Measurements from ENCODE around the gene NIPBL.
"Not testable (repeated sequence)": the region's sequence is repeated elsewhere in the genome, so short reads cannot be mapped to it uniquely, and the experiment has no call there.

The NIPBL gene

DNA sequence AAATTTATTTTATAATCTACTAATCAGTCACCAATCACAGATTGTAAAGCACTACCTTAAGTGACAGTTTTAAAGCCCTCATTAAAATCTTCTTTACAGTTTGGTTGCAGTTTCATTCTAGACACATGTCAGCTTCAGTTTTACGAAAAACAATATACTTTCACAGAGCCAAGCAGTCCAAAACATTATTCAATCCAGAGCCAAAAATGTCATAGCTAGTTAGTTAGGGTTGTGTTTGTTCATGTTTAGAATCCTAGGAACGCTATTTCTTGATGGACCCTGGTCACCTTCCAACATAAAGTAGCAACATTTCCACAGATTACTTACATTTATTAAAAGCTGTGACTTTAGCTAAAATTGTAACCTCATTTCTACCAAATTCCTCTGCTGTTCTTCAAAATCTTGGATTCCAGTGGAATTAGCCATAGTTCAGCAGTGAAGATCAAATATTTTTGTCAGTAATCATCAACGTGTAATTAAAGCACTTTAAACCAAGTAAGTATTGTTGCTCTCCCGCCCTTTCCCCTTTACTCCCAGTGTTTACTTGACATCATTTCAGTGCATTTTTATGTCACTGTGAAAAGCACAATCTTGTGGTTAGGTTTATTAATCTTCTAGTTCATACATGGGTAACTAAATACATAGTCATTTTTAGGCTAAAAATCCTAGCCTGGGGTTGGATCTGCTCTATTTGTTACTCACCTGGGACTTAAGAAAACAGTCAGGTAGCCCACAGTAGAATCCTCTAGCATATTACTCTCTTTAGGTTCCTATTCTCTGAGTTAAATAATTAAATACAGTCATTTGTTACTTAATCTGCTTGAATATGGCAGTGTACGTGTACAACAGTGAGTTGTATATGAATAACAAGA lies 74.3 kb downstream of the NIPBL start:
- no peak for DNase-seq

DNA sequence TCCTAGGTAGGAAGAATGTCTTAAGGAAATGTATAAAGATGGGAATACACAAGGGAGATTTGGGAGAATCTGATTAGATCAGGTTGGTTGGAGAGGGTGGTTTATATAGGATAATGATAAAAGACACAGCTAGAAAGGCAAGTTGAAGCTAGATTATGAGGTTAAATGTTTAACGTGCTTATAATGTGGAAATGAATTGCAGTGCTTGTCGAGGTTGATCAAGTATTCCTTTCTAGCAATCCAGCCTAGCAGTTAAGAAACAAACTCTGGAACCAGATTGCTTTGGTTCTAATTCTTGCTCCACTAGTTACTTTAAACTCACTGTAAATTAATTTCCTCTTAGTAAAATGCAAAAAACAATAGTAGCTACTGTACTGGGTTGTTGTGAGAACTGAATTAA lies 76.5 kb downstream of the NIPBL start:
- no peak for DNase-seq

DNA sequence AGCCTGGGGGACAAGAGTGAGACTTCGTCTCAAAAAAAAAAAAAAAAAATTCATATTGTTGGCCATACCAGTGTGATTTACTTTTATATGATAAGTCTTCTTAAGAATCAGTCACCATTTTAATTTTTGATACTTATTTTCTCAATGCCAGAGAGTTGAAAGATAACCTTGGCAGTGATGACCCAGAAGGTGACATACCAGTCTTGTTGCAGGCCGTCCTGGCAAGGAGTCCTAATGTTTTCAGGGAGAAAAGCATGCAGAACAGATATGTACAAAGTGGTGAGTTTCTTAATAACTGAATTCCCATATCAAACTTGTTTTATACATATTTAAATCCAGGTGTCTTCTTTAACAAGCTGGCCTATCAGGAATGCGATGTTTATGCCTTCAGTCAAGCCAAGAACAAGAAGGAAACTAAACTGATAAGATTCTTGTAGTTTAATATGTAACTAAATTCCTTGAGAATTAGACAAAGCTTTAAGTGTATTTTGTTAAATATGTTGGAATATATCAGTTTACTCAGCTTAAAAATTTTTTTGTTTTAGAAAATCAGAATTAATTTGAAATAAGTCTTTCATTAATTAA lies 81.5 kb downstream of the NIPBL start:
- DNase-seq, result no peak

DNA sequence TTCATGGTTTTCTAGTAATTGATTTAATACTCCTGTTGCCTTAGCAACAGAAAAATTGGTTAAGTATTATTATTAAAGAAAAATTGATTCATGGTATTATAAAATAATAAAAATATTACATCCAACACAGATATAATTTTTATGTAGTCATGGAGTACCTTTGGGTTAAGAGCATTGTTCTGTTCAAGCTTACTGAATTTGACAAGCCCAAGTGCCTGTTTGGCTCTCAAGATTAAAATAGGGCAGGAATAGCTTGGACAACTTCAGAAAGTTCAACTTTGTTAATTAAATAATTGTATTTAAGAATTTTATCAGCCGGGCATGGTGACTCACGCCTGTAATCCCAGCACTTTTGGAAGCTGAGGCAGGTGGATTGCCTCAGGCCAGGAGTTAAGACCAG lies 82.0 kb downstream of the NIPBL start:
- no peak for DNase-seq

GRCh38 chr5:36965179-36965578 lies 88.6 kb downstream of the NIPBL start:
- no peak for DNase-seq

- no peak for DNase-seq
Measured at GRCh38 chr5:36969700-36970395, 93.3 kb downstream of the NIPBL start.

DNA sequence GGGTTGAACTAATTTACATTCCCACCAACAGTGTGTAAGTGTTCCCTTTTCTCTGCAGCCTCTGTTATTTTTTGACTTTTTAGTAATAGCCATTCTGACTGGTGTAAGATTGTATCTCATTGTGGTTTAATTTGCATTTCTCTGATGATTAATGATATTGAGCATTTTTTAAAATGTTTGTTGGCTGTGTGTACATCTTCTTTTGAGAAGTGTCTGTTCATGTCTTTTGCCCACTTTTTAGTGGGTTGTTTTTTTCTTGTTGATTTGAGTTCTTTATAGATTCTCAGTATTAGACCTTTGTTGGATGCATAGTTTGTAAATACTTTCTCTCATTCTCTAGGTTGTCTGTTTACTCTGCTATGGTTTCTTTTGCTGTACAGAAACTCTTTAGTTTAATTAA lies 101.6 kb downstream of the NIPBL start:
- DNase-seq, result no peak

- no peak for DNase-seq
Measured at GRCh38 chr5:36982146-36982545, 105.6 kb downstream of the NIPBL start.

- DNase-seq, result no peak
Measured at GRCh38 chr5:36985387-36985786, 108.8 kb downstream of the NIPBL start.

GRCh38 chr5:36988396-36988795 lies 111.8 kb downstream of the NIPBL start:
- DNase-seq, result no peak

DNA sequence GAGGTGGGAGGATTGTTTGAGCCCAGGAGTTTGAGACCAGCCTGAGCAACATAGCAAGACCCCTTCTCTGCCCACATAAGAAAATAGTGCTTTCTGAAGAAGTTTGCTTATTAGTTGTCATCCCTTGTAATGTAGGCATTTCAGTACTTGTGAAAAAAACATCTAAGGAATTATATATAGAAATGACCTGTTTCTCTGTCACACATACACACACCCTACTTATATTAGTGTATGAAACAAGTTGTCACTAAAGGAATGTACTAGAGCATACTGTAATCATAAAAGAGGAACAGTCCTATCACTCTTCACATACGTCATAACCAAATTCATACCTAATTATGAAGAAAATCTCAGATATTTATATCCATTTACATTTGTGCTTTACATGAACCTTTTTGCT lies 122.0 kb downstream of the NIPBL start:
- no peak for DNase-seq

- DNase-seq, result no peak
Measured at GRCh38 chr5:37002176-37002751, 125.7 kb downstream of the NIPBL start.

GRCh38 chr5:37005252-37005651 lies 128.7 kb downstream of the NIPBL start:
- no peak for DNase-seq

- peak; percentile 56 to 76 for DNase-seq
Measured at GRCh38 chr5:37005946-37006540, 129.5 kb downstream of the NIPBL start.

DNA sequence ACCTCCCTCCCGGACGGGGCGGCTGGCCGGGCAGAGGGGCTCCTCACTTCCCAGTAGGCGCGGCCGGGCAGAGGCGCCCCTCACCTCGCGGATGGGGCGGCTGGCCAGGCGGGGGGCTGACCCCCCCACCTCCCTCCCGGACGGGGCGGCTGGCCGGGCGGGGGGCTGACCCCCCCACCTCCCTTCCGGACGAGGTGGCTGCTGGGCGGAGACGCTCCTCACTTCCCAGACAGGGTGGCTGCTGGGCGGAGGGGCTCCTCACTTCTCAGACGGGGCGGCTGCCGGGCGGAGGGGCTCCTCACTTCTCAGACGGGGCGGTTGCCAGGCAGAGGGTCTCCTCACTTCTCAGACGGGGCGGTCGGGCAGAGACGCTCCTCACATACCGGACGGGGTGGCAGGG lies 136.6 kb downstream of the NIPBL start:
- not testable (repeated sequence) for DNase-seq

DNA sequence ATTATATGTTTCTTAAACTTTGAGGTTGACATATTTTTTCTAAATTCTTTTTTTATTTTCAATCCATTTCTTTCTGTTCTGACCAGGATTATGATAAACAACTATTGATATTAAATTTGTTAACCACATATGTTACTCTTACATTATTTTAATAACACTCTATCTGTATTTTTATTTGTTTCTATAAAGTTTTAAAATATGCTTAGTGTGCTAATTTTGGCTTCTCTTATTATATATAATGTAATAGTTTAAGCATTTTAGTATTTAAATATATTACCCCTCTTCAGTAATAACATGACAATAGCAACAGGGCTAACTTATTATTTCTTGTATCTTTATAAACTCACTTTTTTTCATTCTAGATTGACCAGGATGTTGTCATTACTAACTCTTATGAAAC lies 137.8 kb downstream of the NIPBL start:
- DNase-seq, result no peak

DNA sequence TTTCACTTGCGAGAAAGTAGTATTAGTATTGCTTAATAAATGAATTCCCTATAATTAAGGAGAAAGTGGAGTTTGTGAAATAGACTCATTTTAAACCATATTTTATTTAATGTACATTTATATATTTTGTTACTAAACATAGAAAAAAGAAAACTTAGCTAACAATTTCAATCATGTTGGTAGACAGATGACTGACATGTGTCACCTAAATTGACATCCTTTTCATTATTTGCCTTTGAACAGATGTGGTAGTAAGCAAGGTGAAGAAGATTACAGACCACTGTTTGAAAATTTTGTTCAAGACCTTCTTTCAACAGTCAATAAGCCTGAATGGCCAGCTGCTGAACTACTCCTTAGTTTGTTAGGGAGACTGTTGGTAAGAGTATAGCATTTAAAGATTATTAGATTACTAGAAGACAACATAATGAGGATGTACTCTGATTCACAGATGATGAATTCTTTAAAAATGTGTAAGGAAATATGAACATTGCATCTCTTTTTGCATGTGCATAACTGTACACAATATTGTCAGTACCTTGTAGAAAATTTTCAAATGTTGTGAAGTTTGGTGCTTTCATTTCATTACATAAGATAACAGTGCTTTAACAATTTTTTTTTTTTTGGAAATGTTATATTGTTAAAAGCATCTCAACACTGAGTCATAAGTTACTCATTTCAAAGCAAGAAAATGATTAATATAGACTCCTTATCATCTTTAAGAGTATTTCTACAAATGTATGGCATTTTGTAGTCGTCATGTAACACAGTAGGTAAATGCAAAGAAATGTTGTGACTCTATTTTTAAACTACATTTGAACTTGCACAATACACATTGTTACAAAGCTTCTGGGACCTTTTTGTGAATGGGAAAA lies 139.5 kb downstream of the NIPBL start:
- no peak for DNase-seq

- no peak for DNase-seq
Measured at GRCh38 chr5:37028910-37029309, 152.3 kb downstream of the NIPBL start.

- no peak for DNase-seq
Measured at GRCh38 chr5:37029436-37029835, 152.9 kb downstream of the NIPBL start.

DNA sequence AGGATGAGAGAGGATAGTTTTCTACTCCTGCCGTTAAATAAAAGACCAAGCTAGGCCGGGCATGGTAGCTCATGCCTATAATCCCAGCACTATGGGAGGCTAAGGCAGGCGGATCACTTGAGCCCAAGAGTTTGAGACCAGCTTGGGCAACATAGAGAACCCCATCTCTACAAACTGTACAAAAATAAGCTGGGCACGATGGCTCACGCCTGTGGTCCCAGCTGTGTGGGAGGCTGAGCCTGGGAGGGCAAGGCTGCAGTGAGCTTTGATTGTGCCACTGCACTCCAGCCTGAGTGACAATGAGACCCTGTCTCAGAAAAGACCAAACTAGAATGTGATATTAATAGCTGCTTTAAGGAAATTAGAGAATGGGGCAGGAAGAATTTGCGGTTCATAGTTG lies 158.4 kb downstream of the NIPBL start:
- no peak for DNase-seq

DNA sequence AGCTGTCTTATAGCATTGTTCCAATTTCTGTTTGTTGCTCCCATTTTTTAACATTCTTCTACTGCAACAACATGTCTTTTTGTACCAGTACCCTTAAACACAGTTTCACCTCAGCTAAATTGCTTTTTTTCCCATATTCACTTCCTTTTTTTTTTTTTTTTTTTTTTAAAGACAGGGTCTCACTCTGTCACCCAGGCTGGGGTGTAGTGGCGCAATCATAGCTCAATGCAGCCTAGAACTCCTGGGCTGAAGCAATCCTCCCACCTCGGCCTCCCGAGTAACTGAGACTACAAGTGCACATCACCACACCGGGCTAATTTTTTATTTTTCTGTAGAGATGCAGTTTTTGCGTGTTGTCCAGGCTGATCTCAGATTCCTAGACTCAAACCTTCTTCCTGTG lies 161.3 kb downstream of the NIPBL start:
- DNase-seq, result no peak

GRCh38 chr5:37039824-37040223 lies 163.3 kb downstream of the NIPBL start:
- no peak for DNase-seq
